ENCODE data around the gene C4orf36.

GRCh38 chr4:86878640-86879039, 13.6 kb downstream of the C4orf36 start:
- TF ChIP-seq CREB1 (IDR thresholded peaks at IDR 0.05; ENCODE audit: low read depth) (no peak), FOXM1 (IDR thresholded peaks at IDR 0.05; ENCODE audit: borderline replicate concordance, low read depth) (no peak), EP300 (IDR thresholded peaks at IDR 0.05; ENCODE audit: borderline replicate concordance) (no peak), ZBTB7A (IDR thresholded peaks at IDR 0.05; ENCODE audit: low read depth) (no peak), YY1 (IDR thresholded peaks at IDR 0.05; ENCODE audit: low read depth) (no peak), RAD21 (IDR thresholded peaks at IDR 0.05; ENCODE audit: low read depth) (no peak)
- TF ChIP-seq, protein P1, sequence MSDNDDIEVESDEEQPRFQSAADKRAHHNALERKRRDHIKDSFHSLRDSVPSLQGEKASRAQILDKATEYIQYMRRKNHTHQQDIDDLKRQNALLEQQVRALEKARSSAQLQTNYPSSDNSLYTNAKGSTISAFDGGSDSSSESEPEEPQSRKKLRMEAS (IDR thresholded peaks at IDR 0.05), result no peak
